K562 (cell line): ENCODE results near the gene BSDC1. TPM values are rescaled to one million over a fixed set of nuclear protein-coding genes. Genes with fewer than 3 reads are reported as not detected.

Experiments used
- NR4A1 ChIP-seq, 2 experiments: fragments of 250-450 bp in 1 of 2; fragments of 450-650 bp in 1 of 2; sonication (Bioruptor Pico) in 1 of 2; IDR thresholded peaks; 2 replicates each; pipeline versions ENCODE4 v1.4.0 to v1.6.1; 2016 to 2020; ENCODE audit warnings: mild to moderate bottlenecking in 2 of 2, missing compliant biosample characterization in 1 of 2, missing genetic modification characterization in 1 of 2, moderate library complexity in 1 of 2
- PCBP1 ChIP-seq: fragments of 200-400 bp; formaldehyde crosslinking; IDR thresholded peaks from 2 replicates; pipeline ENCODE4 v1.6.1; 2018; ENCODE audit warnings: mild to moderate bottlenecking, low read depth, low read length; ENCODE audit not compliant: poor library complexity, severe bottlenecking
- STAG1 ChIP-seq: sonication (generic); formaldehyde crosslinking; IDR thresholded peaks from 2 replicates; pipeline ENCODE4 v1.5.0; 2020; ENCODE audit warnings: missing genetic modification reagents, borderline replicate concordance
- TCF7 ChIP-seq: sonication (generic); IDR thresholded peaks from 2 replicates; pipeline ENCODE4 v1.6.1; 2016; ENCODE audit warnings: antibody characterized with exemption, borderline replicate concordance
- ZNF263 ChIP-seq: sonication (generic); formaldehyde crosslinking; IDR thresholded peaks from 2 replicates; pipeline ENCODE4 v1.8.0; 2022; ENCODE audit warnings: mild to moderate bottlenecking, missing genetic modification reagents, borderline replicate concordance
- ZNF444 ChIP-seq: fragments of 250-450 bp; sonication (Bioruptor Pico); IDR thresholded peaks from 2 replicates; pipeline ENCODE4 v1.4.0; 2020; ENCODE audit warnings: mild to moderate bottlenecking, moderate library complexity
- polyA plus RNA-seq, 8 experiments: library from polyadenylated mRNA; depleted of rRNA in 4 of 8; stranded (reverse) in 5 of 8; unstranded in 3 of 8; fragments of >200 nt; fragmentation: Nextera tagmentation in 2 of 8; fragmentation: Illumina TruSeq in 1 of 8; extraction: Ambion mirVana in 2 of 8; extraction: Trizol in 1 of 8; gene quantifications; 2 replicates each; pipeline versions ENCODE4 v1.2.1 to v1.2.3, GENCODE V29; 2011 to 2014; ENCODE audit warnings: inconsistent platforms in 1 of 8, missing spikeins in 1 of 8
- total RNA-seq, 7 experiments: library from RNA; depleted of rRNA in 6 of 7; stranded (reverse); fragments of >200 nt in 6 of 7; fragmentation: Illumina TruSeq in 2 of 7; extraction: Trizol in 2 of 7; gene quantifications; 2 replicates each; pipeline versions ENCODE4 v1.2.1 to v1.2.3, GENCODE V29; 2011 to 2021; ENCODE audit warnings: low replicate concordance in 1 of 7
- TF ChIP-seq, protein P1 (sequence below): sonication (generic); IDR thresholded peaks from 2 replicates; pipeline ENCODE4 v1.6.1; 2016
- TF ChIP-seq, protein P2 (sequence below): IDR thresholded peaks from 2 replicates; pipeline ENCODE4 v1.6.1; 2011; ENCODE audit not compliant: insufficient read length; ENCODE audit errors: extremely low read depth
- TF ChIP-seq, protein P3 (sequence below): sonication (generic); formaldehyde crosslinking; IDR thresholded peaks from 2 replicates; pipeline ENCODE4 v1.4.0; 2020; ENCODE audit warnings: mild to moderate bottlenecking, missing genetic modification reagents
- TF ChIP-seq, protein P4 (sequence below): fragments of 450-650 bp; IDR thresholded peaks from 2 replicates; pipeline ENCODE4 v1.6.1; 2016; ENCODE audit warnings: low read depth, mild to moderate bottlenecking, moderate library complexity
- TF ChIP-seq, protein P5 (sequence below): fragments of 250-450 bp; sonication (Bioruptor Pico); IDR thresholded peaks from 2 replicates; pipeline ENCODE4 v1.5.1; 2021; ENCODE audit warnings: mild to moderate bottlenecking
- TF ChIP-seq, protein P6 (sequence below): fragments of 250-450 bp; sonication (Bioruptor Pico); IDR thresholded peaks from 2 replicates; pipeline ENCODE4 v1.5.0; 2022; ENCODE audit warnings: mild to moderate bottlenecking
- TF ChIP-seq, protein P7 (sequence below): sonication (generic); formaldehyde crosslinking; IDR thresholded peaks from 2 replicates; pipeline ENCODE4 v1.8.0; 2022; ENCODE audit warnings: mild to moderate bottlenecking, missing genetic modification reagents
- TF ChIP-seq, protein P8 (sequence below): sonication (generic); formaldehyde crosslinking; IDR thresholded peaks from 2 replicates; pipeline ENCODE4 v1.8.1; 2022; ENCODE audit warnings: missing genetic modification reagents

The BSDC1 gene
- total and polyA plus RNA-seq, 9 of the 15 experiments (the other 6 are each of a cell fraction or from before 2014, with no cell fraction given), result 10.2 to 96.8 (median 73.1) TPM

DNA sequence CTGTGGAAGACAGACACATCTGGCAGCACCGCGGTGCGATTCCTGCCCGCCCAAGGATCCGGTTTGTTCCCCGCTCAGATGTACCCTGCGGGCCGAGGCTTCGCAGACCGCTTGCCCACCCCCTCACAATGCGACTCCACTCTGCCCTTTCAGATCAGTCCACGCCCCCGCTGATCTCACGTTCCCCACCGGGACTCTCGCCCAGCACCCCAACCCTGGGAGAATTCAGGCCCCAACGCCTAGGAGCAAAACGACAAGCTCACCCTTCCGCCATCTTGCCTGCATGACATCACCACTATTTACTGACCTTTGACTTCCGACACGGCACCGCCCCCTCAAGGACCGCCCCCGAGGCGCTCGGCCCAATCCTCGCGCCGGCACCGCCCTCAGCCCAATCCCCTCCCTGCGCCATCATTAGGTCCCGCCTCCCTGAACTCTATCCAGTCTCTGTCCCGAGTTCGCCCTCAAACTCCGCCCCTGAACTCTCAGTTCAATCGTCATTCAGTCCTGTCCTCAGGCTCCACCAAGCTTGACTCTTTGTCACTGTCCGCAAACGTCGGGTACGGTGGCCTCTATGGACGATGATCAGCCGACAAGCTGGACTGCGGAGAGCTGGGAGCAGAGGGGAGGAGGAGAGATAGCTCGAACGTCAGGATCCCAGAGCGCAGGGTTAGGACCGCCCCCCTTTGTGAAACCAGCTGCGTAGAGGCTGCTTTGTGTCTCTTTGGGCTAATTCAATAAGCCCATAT lies at the start of gene BSDC1 (continued):
- TF ChIP-seq, protein P1, sequence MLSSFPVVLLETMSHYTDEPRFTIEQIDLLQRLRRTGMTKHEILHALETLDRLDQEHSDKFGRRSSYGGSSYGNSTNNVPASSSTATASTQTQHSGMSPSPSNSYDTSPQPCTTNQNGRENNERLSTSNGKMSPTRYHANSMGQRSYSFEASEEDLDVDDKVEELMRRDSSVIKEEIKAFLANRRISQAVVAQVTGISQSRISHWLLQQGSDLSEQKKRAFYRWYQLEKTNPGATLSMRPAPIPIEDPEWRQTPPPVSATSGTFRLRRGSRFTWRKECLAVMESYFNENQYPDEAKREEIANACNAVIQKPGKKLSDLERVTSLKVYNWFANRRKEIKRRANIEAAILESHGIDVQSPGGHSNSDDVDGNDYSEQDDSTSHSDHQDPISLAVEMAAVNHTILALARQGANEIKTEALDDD, result peak; percentile 80
- 0 out of 2 replicates have a peak, but pooled peaks have one; percentile 34 for TF ChIP-seq TCF7
- TF ChIP-seq NR4A1 (CRISPR knock-in tag; IDR thresholded peaks at IDR 0.05), result peak; percentile 62; the same call in 1 of the 2 replicates
- 0 out of 2 replicates have a peak, but pooled peaks have one; percentile 39 for TF ChIP-seq NR4A1 (tag; IDR thresholded peaks at IDR 0.05)
- TF ChIP-seq, protein P2, sequence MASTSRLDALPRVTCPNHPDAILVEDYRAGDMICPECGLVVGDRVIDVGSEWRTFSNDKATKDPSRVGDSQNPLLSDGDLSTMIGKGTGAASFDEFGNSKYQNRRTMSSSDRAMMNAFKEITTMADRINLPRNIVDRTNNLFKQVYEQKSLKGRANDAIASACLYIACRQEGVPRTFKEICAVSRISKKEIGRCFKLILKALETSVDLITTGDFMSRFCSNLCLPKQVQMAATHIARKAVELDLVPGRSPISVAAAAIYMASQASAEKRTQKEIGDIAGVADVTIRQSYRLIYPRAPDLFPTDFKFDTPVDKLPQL, result no peak
- TF ChIP-seq, protein P3, sequence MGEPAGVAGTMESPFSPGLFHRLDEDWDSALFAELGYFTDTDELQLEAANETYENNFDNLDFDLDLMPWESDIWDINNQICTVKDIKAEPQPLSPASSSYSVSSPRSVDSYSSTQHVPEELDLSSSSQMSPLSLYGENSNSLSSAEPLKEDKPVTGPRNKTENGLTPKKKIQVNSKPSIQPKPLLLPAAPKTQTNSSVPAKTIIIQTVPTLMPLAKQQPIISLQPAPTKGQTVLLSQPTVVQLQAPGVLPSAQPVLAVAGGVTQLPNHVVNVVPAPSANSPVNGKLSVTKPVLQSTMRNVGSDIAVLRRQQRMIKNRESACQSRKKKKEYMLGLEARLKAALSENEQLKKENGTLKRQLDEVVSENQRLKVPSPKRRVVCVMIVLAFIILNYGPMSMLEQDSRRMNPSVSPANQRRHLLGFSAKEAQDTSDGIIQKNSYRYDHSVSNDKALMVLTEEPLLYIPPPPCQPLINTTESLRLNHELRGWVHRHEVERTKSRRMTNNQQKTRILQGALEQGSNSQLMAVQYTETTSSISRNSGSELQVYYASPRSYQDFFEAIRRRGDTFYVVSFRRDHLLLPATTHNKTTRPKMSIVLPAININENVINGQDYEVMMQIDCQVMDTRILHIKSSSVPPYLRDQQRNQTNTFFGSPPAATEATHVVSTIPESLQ (CRISPR knock-in tag), result 0 out of 2 replicates have a peak, but pooled peaks have one; percentile 26
- TF ChIP-seq, protein P4, sequence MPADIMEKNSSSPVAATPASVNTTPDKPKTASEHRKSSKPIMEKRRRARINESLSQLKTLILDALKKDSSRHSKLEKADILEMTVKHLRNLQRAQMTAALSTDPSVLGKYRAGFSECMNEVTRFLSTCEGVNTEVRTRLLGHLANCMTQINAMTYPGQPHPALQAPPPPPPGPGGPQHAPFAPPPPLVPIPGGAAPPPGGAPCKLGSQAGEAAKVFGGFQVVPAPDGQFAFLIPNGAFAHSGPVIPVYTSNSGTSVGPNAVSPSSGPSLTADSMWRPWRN, result no peak
- no peak for TF ChIP-seq ZNF444 (CRISPR knock-in tag)
- no peak for TF ChIP-seq PCBP1
- TF ChIP-seq, protein P5, sequence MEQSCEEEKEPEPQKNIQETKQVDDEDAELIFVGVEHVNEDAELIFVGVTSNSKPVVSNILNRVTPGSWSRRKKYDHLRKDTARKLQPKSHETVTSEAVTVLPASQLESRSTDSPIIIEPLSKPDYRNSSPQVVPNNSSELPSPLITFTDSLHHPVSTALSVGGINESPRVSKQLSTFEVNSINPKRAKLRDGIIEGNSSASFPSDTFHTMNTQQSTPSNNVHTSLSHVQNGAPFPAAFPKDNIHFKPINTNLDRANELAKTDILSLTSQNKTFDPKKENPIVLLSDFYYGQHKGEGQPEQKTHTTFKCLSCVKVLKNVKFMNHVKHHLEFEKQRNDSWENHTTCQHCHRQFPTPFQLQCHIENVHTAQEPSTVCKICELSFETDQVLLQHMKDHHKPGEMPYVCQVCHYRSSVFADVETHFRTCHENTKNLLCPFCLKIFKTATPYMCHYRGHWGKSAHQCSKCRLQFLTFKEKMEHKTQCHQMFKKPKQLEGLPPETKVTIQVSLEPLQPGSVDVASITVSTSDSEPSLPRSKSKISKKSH (CRISPR knock-in tag), result no peak
- TF ChIP-seq, protein P6, sequence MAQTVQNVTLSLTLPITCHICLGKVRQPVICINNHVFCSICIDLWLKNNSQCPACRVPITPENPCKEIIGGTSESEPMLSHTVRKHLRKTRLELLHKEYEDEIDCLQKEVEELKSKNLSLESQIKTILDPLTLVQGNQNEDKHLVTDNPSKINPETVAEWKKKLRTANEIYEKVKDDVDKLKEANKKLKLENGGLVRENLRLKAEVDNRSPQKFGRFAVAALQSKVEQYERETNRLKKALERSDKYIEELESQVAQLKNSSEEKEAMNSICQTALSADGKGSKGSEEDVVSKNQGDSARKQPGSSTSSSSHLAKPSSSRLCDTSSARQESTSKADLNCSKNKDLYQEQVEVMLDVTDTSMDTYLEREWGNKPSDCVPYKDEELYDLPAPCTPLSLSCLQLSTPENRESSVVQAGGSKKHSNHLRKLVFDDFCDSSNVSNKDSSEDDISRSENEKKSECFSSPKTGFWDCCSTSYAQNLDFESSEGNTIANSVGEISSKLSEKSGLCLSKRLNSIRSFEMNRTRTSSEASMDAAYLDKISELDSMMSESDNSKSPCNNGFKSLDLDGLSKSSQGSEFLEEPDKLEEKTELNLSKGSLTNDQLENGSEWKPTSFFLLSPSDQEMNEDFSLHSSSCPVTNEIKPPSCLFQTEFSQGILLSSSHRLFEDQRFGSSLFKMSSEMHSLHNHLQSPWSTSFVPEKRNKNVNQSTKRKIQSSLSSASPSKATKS (CRISPR knock-in tag), result no peak
- TF ChIP-seq, protein P7, sequence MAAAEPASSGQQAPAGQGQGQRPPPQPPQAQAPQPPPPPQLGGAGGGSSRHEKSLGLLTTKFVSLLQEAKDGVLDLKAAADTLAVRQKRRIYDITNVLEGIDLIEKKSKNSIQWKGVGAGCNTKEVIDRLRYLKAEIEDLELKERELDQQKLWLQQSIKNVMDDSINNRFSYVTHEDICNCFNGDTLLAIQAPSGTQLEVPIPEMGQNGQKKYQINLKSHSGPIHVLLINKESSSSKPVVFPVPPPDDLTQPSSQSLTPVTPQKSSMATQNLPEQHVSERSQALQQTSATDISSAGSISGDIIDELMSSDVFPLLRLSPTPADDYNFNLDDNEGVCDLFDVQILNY (CRISPR knock-in tag), result peak; percentile 58; the same call in 1 of the 2 replicates
- TF ChIP-seq ZNF263 (CRISPR knock-in tag), result peak; percentile 84; the same call in 1 of the 2 replicates
- no peak for TF ChIP-seq STAG1 (CRISPR knock-in tag)
- TF ChIP-seq, protein P8, sequence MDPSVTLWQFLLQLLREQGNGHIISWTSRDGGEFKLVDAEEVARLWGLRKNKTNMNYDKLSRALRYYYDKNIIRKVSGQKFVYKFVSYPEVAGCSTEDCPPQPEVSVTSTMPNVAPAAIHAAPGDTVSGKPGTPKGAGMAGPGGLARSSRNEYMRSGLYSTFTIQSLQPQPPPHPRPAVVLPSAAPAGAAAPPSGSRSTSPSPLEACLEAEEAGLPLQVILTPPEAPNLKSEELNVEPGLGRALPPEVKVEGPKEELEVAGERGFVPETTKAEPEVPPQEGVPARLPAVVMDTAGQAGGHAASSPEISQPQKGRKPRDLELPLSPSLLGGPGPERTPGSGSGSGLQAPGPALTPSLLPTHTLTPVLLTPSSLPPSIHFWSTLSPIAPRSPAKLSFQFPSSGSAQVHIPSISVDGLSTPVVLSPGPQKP (CRISPR knock-in tag), result no peak
